HG03066 (cell line): ENCODE measurements around the gene SGPP2.
A peak's percentile ranks its signal among the peaks of the same experiment; 100 is the strongest.

Experiments used
- ATAC-seq: cut with Tn5 transposase; IDR thresholded peaks from one replicate; pipeline ENCODE4 v1.9.1; 2021; ENCODE audit warnings: low read depth; ENCODE audit not compliant: unreplicated experiment

SGPP2 gene

GRCh38 chr2:222459983-222460382, 35.6 kb downstream of the SGPP2 start:
- no peak for ATAC-seq

GRCh38 chr2:222465746-222466145, 41.4 kb downstream of the SGPP2 start:
- no peak for ATAC-seq

GRCh38 chr2:222468346-222468745, 44.0 kb downstream of the SGPP2 start:
- no peak for ATAC-seq

DNA sequence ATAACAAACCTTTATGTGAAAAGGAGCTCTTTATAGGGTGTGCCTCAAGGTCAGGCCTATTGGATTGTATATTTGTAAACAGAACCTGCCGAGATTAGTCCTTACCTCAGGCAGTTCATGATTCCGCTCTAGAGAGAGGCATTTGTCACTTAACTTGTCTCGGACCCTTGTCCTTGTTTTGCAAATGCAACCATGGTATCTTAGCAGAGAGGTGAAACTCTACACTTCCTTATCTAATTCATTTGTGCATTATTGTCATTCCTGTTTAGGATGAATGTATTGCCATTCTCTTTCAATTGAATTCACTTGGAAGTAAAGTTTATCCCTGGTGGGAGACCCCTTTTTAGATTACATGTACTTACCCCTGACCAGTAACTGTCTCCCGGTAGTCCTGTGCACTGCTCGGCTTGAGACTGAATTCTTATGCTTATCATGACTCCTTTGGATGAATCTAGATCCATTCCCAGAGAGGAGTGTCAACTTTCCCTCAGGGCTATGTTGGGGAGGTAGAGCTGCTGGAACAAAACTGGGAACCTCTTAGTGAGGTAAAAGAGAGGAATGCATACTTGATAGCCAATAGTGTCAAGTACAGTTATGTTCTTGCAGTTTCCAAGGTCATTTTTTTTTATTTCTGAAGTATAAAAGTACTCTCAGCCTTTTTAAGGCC, 46.6 kb downstream of the SGPP2 start:
- ATAC-seq: no peak

- no peak for ATAC-seq
Observed at GRCh38 chr2:222477962-222478608, 53.7 kb downstream of the SGPP2 start.

- no peak for ATAC-seq
Observed at GRCh38 chr2:222479859-222480258, 55.5 kb downstream of the SGPP2 start.

GRCh38 chr2:222480497-222480896, 56.2 kb downstream of the SGPP2 start:
- no peak for ATAC-seq

DNA sequence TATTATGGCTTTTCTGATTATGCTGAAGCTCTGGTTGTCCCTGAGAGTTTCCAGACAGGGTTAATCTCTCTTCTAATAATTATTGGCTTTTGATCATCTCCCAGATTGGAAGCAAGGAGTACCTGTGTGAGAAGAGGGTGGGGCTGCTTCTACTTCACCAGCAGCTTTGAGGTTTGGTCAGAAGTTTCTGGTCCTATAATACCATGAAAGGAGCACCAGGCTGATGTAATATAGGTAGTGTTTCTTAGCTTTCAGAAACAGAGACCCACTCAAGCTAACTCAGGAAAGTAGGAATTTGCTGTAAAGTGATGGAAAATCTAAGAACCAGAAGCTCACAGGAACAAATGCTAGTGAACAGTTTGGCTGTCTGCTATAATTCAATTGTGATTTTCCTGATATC, 57.6 kb downstream of the SGPP2 start:
- no peak for ATAC-seq

DNA sequence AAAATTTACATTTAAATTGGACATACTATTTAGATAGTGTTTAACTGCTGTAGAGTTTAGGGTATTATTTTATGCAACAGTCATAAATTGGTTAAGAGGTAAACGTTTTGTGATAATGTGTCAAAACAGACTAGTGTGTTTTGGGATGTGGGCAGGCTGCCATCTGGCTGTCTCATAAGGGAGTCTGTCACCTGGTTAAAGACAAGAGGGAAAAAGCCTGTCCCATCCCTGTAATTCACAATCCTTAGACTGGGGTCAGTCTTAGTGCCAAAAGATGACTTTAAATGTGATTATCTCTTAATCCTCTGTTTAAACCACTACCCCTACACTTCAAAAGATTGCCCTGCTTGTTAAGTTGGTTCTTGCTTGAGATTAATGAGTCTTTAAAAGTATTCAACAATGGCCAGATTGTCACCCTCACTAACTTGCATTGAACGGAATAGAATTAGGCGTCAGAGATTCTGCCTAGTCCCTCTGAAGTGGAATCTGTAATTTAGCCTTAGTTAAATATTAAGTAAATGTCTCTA, 59.2 kb downstream of the SGPP2 start:
- ATAC-seq: no peak

DNA sequence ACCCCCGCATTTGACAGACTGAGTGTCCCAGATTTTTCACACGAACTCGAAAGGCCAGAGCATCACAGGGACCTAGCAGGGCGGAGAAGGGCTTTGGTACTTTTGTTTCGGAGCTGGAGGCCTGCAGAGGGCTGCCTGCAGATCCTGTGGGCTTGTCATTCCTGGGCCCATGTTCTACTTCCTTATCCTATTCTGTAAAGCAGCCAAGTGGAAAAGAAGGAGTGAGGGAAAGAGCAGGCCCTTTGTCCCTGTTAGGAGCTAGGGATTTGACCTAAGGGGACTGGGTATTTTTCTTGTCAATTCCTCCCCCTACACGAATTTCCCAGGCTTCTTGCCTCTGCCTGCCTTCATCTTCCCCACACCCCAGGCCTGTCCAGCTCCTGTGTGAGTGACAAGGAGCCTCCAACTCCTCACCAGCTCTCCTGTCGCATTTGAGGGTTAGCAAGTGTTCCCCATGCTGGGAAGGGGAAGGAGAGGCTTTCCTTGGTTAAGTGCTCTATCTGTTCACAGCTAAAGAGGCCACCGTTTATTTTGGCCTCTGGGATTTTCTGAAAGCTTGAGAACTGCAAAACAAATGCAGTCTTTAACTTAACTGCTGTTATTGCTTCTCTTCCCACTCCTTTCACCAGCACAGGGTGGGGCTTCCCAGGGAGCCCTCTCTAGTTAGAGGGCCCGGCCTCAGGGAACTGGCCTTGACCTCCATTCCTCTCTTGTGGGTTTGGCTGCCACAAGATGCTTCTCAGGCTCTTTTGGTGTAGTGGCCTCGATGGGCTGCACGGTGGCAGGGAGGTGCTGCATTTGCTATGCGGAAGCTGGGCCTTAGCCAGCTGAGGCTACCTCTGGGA, 61.2 kb downstream of the SGPP2 start:
- no peak for ATAC-seq

GRCh38 chr2:222490131-222490530, 65.8 kb downstream of the SGPP2 start:
- no peak for ATAC-seq

- no peak for ATAC-seq
Observed at GRCh38 chr2:222492683-222493082, 68.3 kb downstream of the SGPP2 start.

DNA sequence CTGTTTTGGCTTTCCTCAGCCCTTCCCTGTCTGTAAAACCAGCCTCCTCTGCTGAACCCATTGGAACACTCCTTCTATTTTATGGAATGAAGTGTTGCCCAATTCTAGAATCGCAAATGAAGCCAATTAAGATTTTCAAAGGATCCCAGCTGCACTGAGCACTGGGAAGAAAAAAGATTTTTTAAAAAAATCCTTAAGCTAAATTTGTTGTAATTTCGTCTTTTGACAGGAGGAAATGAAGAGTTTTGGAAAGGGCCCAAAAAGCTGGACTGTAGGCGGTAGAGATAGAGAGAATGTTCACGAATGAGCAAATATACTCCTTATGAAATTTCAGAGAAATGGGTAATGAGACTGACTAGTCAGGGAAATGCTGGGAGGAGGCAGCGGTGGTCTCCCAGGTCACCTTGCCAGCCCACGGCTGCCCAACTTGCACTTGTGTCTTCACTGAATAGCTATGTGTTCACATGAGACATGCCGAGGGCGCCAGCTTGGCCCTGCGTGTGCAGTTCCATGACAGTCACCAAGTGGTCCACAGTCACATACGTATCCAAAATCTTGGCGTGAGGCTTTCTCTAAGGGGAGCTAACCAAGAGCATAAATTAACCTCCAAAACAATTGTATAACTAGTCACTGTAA, 69.9 kb downstream of the SGPP2 start:
- no peak for ATAC-seq

DNA sequence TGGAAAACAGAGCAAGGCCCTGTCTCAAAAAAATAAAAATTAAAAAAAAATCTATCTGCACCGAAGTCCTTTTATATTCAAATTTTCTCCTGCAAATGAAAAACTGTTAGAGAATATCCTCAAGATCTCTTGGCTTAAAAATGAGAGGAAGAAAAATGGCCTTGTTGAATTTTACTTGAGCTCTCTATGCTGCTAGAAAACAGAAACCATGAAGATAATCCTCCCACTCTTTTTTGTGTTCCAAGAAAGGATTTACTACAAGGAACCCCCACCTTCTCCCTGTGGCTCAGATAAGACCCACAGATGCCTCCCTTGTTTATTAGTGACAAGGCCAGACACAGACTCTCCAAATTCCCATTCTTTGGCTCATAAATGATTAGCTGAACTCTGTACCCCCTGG, 71.0 kb downstream of the SGPP2 start:
- no peak for ATAC-seq

- no peak for ATAC-seq
Observed at GRCh38 chr2:222499226-222499625, 74.9 kb downstream of the SGPP2 start.

GRCh38 chr2:222504191-222504590, 79.8 kb downstream of the SGPP2 start:
- no peak for ATAC-seq

GRCh38 chr2:222504719-222505118, 80.4 kb downstream of the SGPP2 start:
- ATAC-seq: peak; percentile 99

GRCh38 chr2:222506230-222506935, 82.0 kb downstream of the SGPP2 start:
- no peak for ATAC-seq

DNA sequence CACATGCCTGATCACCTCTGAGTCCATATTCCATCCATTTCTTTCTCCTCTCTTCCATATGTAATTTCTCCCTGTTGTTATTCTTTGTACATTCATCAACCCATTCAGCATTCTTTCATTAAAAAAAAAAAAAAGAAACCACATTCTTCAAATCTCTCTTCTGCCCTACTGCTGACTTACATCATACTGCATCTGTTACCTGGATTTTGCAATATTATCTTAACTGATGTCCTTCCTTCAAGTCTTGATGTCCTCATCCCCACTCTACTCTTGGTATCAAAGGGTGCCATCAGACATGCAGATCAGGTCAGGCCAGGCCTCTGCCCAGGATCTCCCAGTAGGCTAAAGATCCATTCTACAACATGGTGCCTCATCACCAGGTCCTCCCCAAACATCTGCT, 90.6 kb downstream of the SGPP2 start:
- no peak for ATAC-seq
